HG02884 (cell line): ENCODE results near the gene C11orf21.

Experiments used
- ATAC-seq: cut with Tn5 transposase; IDR thresholded peaks from one replicate; pipeline ENCODE4 v1.9.1; 2021; ENCODE audit warnings: mild to moderate bottlenecking, moderate library complexity; ENCODE audit not compliant: unreplicated experiment

C11orf21 gene

DNA sequence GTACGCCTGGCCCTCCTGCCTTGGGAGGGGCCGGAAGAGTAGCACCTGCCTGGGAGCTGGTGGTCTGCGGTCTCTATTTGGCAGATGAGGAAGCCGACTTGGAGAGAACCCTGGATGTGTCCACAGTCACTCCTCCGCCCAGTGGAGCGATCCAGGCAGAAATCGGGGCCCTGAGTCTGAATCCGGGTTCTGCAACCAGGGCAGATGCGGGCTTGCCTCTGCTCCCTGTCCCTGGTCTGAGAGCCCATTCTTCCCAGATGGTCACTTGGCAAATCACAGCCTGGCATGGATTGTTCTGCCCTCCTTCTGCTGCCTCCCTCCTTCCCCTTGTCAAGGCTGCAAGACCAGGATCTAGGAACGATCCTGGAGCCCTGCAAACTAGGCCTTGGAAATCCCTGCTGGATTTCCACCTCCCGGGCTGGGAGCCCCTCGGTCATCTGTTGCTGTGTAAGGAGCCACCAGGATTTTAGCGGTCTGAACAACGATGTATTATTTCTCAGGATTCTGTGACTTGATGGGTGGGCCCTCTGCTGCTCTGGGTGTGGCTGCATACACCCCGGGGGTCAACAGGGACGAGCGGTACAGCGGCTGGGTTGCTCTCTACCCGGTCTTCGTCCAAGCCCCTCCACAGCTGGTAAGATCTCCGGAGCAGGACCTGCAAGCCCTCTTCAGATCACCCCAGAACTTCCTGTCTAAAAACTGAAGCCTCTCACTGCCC is 29.3 kb downstream of the C11orf21 start:
- no peak for ATAC-seq

DNA sequence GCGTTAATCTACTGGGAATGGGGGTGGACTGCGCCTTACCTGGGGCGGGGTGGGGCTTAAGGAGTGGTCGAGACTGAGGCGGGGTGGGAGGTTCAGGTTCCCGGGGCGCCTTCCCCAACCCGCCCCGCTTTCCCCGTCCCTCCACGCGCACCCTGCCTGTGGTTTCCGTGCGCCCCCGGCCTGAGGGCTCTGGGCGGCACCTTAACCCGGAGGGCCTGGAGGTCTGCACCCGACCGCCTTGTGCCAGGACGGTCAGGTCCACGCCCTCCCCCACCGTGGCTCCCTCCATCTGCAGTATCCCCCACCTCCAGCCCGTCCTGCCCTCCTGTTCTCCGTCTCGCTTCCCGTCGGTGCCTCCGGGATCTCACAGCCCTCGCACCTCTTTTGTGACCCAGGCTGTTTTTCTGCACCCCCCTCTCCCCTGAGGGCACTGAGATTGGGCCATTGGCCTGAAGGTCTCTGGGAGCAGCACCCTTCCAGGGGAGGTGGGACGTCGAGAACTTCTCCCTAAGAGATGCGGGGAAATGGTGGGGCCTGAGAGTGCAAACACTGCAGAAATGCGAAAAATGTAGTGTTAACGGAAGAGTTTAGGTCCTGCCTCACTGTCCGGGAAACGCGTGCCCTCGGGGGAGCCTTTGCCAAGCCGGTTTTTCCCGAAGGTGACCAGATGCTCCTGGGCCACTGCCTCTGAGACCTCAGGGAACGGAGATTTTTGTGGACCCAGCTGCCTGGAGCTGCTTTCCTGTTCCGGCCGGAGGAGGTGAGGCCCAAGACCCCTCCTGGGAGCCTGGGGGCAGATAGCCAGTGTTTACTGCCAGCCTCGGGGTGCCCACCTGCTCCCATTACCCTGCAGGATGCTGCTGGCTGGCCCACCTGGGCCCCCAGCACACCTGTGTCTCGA is 30.1 kb downstream of the C11orf21 start:
- ATAC-seq: no peak

DNA sequence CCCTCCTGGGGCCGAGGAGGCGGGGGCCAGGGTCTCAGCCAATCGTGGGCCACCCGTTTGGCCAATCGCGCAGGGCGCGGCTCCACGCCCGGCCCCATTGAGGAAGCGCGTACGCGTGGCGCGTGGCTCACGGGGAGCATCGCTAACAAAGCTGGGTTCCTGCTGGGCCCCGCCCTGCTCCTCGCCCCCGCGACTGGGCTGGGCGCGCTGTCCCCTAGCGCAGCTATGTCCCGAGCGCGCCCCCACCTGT is 30.7 kb downstream of the C11orf21 start:
- ATAC-seq: no peak

DNA sequence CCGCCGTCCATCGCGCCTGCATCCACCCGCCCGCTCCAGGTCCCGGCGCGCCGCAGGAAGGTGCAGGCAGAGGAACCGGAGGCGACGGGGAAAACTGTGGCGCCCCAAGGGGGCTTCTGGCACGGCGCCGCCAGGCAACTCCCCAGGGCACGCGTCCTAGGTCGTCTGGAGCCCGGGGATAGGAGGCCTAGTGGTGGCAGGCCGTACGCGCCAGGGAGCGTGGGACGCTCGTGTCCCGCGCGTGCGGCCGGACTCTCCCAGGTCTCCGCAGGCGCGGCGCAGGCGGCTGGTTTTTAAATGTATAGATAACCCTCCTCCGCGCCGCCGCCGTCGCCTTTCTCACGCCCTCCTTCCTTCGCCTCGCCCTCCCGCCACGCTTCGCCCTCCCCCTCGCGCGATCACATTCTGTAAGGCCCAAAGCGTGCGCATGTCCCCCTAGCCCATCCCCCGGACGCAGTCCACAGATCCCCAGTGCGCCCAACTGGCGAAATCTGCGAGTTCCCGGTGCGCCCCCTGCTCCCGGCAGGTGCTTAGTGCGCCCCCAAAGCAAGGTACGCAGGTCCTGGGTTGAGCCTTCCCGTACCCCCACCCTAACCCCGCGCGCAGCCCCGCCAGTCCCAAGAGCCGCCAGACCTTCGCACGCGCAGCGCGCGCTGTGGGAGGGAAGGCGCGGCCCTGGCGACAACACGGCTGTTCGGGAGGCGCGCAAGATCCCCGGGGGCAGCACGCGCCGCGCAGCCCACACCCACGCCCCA is 31.2 kb downstream of the C11orf21 start, which contains the start of gene ASCL2:
Gene ASCL2, minus strand, starts transcription at position 267 of the 755 bp plus-strand sequence. Its CDS starts 256 bp downstream, at position 11.
- no peak for ATAC-seq

DNA sequence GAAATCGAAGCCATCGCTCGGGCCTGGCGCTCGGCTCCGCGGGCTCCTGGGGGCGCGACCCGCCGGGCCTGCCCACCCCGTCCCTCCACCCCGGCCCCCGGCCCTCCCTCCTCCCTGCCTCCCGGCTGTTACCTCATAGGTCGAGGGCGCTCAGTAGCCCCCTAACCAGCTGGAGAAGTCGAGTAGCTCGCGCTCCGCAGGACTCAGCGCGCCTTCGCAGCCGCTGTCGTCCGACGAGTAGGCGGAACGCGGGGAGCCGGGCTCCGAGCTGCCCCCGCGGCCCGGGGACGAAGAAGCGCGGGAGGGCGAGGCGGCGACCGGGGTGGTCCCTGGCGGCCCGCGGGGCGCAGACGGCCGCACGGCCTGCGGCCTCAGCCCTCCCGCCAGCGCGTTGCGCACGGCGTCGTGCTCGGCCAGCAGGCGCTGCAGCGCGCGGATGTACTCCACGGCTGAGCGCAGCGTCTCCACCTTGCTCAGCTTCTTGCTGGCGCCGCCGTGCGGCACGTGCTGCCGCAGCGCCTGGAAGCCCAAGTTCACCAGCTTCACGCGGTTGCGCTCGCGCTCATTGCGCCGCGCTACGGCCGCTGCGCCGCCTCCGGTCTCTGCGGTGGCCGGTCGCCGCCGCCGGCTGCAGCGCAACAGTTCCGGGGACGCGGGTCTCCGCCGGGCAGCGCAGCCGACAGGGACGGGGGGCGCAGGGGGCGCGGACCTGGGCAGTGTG is 32.0 kb downstream of the C11orf21 start:
- ATAC-seq: no peak

DNA sequence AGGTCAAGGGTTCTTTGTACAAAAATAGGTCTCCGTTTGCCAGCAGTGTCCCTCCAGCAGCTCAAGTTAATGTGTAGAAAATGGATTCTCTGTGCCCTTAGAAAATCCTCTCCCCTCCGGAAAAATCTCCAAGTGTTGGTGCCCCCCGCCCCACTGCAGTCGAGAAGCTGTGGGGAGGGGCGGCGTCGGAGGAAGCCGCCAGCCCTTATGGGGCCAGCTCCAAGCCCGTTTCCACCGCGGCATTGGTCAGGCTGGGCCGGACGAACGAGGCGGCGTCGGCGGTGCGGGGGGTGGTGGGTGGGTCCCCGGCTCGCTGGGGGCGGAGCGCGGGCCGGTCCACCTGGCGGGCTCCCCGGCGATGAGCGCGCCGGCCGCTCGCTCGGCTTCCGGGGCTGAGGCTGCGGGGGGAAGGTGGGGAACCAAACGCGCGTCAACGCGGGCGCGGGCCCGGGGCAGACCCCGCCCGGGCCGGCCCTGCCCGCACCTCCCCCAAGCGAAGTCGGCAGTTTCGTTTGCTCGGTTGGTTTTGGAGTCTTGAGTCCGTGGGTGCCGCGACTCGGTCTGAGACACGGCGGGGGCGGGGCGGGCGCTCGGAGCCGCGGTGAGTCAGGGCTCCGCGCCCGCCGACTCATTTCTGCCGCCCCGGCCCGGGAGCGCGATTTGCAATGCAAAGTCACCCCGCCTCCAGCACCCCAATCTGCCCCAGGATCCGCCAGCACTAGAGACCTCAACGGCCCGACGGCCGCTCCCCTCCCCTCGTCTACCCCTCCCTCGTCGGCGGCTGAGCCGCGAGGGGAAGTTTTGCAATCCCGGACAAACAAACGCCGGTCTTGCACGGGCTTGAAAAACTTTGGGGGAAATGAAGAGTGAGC is 32.8 kb downstream of the C11orf21 start:
- ATAC-seq: no peak

DNA sequence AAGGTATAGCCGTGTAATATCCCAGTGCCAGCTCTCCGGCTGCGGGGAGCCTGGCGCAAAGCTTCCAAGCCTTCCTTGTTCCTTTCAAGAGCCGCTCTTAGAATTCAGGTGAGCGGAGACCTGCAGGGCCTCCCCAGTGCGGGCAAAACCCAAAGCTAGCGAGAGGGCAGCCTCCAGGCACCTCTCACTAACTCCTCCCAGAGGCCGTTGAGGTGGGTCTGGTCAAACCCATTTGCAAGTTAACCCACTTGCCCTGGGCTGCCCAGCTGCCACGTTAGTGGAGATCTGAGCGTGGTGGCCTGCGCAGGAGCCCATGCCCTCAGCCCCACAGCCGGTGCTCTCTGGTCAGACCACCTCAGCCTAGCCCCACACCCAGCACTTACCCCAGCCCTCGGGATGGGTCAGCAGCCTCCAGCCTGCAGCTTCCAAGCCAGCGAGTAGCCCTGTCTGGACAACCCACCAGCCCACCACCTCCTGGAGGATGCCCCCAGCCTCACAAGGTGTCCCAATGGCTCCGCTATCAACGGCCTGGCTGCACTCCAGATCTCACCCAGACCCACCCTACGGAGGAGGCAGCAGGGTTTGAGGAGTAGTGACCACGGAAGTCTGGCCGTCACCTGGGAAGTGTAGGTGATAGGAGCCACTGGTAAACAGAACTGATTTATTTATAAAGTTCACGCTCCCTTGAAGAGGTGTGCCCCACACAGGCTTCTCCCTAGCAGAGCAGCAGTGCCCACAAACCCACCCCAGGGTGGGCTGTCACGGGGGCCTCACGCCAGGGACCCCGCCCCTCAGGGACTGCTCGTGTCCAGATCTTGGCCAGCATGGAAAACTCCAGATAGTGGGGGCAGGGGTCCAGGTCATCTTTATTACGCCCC is 33.6 kb downstream of the C11orf21 start:
- ATAC-seq: no peak

DNA sequence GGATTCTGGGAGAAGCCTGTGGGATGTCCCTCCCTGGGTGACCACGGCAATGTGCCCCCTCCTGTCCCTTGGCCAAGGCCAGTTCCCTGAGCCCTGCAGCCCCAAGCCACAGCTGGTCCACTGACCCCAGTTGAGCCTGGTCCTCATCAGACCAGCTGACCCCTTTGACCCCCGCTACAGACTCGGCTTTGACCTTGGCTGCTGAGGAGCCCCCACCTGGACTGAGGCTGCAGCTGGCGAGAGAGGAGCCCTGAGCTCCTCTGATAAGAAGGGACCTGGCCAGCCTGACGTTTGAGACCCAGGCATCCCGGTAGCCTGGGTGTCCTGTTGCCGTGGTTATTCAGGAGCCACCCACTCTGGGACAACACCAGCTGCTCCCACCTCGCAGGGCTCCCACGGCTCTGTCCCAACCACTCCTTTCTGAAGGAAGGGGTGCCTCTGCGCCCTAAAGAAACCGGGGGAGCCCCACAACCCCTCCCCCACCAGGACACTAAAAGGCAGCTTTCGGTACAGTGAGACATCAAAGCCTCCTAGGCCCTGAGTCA is 34.3 kb downstream of the C11orf21 start:
- ATAC-seq: no peak

DNA sequence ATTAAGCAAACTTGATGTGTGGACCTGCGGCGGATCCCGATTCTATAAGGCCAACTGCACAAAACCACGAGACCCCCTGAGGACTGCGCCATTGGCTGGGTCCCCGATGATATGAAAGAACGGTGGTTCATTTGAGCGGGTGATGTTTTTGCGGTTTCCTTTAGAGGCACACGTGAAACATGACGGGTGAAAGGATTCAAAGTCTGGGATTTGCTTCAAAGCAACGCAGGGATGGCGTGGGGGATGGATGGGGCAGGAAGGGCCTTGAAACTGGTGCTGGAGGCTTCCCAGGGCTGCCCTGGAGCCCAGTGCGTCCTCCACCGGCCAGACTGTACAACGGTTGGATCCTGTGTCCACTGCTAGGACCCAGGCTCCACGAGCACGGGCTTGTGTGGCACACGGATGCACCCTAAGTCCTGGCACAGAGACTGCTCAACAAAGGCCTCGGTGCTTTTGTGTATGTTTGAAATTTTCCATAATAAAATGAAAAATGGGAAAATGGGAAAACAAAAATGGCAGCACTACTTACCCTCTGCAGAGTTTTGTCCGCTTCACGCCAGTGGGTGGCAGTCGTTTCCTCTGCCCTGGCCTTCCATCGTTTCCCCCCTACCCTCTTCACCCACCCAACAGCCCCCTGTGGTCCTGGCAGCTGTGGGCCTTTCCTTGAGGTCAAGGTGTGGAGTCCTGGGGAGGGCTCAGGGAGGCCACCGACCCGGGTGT is 35.0 kb downstream of the C11orf21 start:
- ATAC-seq: no peak

DNA sequence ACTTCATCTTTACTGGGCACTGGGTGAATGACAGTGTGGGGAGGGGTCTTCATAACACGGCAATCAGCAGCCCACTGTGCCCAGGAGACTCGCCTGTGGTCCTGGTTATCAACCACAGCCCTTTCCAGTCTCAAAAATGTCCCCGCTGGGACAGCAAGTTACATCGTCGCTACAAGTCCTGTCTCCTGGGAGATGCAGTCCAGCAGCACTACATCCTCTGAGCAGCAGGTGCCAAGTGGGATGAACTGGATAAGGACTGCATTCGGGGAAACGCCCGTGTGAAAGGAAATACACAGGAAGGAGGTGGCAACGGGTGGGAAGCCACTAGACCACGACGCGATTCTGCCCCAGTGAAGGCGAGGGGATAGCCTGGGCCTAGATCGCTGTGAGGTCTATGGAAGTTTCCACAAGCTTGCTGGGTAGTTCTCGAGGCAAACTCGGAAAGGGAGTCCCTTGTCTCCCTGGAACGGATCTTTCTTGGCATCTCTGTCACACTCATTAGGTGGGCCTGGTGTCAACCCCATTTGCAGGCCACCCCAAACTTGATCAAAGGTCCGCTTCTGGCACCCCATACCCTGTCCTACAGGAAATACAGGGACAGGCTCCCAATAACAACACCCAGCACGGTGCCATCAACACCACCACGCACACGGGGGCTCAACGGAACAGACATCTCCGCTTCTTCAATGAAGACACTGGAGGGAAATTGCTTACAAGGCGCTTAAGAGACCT is 35.7 kb downstream of the C11orf21 start:
- ATAC-seq: no peak

DNA sequence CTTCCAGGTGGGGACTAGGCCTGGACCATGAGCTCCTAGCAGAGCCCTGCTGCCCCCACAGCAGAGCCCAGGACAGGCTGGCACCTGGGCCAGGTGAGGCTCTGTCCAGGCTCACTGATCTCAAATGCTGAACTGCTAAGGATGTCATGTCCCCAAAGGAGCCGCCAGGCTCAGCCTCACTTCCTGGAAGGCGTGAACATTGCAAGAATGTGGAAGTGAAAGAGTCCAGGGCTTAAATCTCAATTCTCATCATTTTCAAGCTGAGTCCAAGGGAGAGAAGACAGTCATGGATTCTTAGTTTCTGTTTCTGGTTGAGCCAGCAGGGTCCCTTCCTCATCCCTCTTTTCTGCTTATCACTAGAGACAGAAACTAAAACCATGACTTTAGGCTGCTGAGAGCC is 36.3 kb downstream of the C11orf21 start:
- peak; percentile 47 for ATAC-seq

DNA sequence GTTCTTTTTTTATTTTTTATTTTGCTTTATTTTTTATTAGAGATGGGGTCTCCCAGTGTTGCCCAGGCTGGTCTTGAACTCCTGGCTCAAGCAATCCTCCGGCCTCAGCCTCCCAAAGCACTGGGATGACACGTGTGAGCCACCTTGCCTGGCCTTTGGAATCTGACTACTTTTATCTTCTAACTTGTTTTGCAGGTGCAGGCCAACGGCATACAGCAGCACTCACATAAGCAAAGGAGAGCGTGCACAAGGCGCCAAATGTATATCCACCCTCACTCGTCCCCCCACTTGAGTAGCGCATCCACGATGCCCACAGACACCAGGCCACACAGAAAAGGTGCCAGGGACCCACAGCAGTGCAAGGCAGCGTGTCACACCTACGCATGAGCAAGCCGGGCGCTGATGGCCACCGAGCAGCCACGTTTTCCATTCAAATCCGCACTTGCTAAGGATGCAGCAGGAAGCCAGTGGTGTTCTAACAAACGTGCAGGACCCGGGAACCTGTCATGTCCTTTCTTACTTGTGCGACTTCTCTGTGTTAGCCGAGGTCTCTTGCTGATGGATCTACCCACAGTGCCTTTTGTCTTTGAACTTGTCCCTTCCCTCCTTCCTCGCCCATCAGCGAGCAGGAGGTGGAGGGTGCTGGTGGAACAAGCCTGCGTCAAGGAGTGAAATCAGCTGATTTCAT is 37.2 kb downstream of the C11orf21 start:
- no peak for ATAC-seq

DNA sequence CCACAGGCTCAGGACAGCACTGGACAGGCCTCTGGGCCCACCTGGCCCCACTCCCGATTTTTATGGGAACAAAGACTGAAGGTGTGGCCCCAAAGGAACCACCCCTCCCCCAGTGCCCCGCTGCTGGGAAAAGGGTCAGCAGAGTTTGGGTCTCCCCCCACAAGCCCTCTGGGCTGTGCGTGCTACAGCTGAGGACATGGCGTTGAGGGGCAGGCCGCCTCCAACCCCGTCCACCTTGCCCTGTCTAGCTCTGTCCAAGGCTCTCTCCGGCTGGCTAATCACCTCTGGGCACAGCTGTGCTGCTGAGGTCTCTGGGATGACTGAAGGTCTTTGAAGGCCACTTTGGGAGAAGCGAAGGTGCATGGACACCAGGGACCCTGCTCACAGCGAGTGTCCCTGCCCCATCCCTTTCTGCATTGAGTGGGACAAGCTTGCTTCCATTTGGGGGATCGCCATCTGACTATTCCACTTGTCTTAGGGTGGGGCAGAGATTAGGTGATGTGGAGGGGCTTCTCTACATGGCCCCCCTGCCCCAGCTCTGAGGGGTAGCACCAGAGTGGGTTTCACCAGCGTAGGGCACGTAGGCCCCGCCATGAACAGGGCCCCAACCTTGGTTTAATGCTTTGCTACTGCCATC is 37.9 kb downstream of the C11orf21 start:
- no peak for ATAC-seq

DNA sequence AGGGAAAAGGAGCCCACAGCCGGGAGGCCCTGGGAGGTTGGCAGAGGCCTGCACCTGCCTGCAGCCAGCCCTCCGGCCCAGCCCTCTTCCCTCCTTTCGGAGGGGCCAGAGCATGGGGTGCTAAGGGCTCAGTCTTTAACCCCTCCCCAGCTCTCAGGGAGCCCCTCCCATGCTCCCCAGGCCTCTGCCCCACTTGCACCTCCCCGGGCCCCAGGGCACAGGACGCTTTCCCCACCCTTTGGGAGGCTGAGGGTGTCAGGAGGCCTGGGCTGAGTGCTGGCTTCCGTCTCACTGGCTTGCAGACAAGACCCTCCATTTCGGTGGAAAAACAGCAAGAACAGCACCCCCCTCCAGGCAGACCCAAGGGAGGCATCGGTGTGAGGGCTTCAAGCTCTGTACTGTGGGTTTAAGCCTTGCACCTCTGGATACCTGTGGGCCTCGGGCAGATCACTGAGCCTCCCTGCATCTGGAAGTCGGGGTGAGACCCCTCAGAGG is 38.6 kb downstream of the C11orf21 start:
- ATAC-seq: no peak

DNA sequence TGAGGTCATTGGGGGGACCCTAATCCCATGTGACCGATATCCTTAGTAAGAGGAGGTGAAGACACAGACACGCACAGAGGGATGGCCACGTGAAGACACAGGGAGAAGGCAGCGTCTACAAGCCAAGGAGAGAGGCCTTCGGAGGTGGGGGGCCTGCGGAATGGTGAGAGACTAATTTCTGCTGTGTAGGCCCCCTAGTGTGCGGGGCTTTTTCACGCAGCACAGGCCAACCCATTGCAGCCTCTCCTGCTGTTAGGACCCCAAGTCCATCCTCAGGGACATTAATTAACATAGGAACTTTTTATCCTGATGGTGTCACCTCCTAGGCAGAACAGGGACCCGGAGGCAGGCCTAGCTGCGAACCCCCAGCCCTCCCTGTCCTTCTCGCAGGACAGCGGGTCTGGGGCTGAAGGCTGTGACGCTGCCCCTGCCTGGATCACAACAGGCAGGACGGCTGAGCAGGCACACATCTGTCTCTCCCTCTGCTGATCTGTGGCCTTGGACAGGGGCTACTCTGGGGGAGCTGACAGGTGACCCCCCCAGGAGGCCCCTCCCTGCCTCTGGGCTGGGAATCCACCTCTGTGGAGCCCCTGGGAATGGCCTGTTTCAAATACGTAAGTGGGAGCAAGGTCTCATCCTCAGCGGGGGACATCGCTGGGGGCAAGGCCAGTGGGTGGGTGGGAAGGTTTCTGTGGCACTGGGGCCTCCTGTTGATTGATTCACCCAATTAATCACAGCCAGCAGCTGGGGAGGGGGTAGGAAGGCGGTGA is 39.2 kb downstream of the C11orf21 start:
- ATAC-seq: no peak
